ENCODE data around the gene ARPP19. TPM values are rescaled to one million over a fixed set of nuclear protein-coding genes. Genes with fewer than 3 reads are reported as not detected.

Gene ARPP19
- total and polyA plus RNA-seq, 2 experiments from 2014 or later = 68.9 to 89.1 TPM

GRCh38 chr15:52559575-52559974 is 9.3 kb downstream of the ARPP19 start:
- H3K36me3 ChIP-seq (ENCODE audit: low read depth) = peaks cover 20% of the 10 kb centered on the region
- in situ Hi-C loops (cut with MboI) = no loop called here

DNA sequence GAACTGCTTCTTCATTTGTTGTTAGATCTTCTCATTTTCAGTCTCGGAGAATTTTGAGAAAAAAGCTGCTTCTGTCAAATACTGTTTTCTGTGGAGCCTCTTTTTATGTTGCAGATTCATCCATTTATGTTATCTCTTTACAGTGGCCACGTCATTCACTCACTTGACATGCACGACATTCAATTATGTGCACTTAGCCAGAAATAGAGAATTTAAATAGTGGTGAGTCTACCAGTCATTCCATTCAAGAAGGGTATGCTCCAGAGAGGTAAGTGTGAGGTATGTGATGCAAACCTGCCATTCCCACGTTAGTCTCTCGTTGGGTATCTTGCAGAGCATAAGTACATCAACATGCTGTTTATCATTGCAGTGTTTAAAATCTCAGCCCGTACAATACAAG is 9.8 kb downstream of the ARPP19 start:
- Histone ChIP-seq H3F3A (ENCODE audit: insufficient read depth) (0 out of 2 replicates have a peak, but pooled peaks cover 12% of the 10 kb centered on the region), H3K4me1 (ENCODE audit: insufficient read depth) (peaks cover 30% of the 10 kb centered on the region), H4K20me1 (ENCODE audit: insufficient read depth) (peaks cover 14% of the 10 kb centered on the region; the same call in 1 of the 2 replicates), H3K9ac (no peak overlapping the region), H3K4me3 (no peak overlapping the region), H2AFZ (no peak overlapping the region), H3K9me3 (ENCODE audit: low read depth) (no peaks in the 10 kb centered on the region), H3K4me2 (ENCODE audit: unreplicated experiment) (no peak overlapping the region), H3K36me3 (ENCODE audit: low read depth) (peaks cover 25% of the 10 kb centered on the region), H3K79me2 (ENCODE audit: insufficient read depth) (peaks cover 100% of the 10 kb centered on the region), H3K27me3 (replicated peaks; ENCODE audit: insufficient read depth) (no peaks in the 10 kb centered on the region), H3K27ac (peak overlapping the region; percentile 5; the same call in 1 of the 2 replicates), H3K9me2 (ENCODE audit: insufficient read depth) (no peaks in the 10 kb centered on the region)
- in situ Hi-C loops (cut with MboI) = no loop called here
- WGBS, 2 experiments (ENCODE audit: low coverage in 1 of 2, low lambda C conversion rate in 2 of 2, missing lambda C conversion rate in 2 of 2) = 98 to 100% methylated on average over 6 of the region's 6 CpGs
- no peak for DNase-seq
- TF ChIP-seq EZH2 (IDR thresholded peaks at IDR 0.05; ENCODE audit: insufficient read depth, poor library complexity, severe bottlenecking) = no peak
- no peak for TF ChIP-seq EZH2phosphoT487 (IDR thresholded peaks at IDR 0.05; ENCODE audit: insufficient read depth, low read depth)

More at GRCh38 chr15:52559575-52559974, 9.3 kb downstream of the ARPP19 start:
- TF ChIP-seq EZH2phosphoT487 (IDR thresholded peaks at IDR 0.05; ENCODE audit: insufficient read depth, low read depth) = no peak
- no peak for TF ChIP-seq EZH2 (IDR thresholded peaks at IDR 0.05; ENCODE audit: insufficient read depth, poor library complexity, severe bottlenecking)
- Histone ChIP-seq H3K9me3 (ENCODE audit: low read depth) (no peaks in the 10 kb centered on the region), H3K79me2 (ENCODE audit: insufficient read depth) (peaks cover 100% of the 10 kb centered on the region), H3K4me1 (ENCODE audit: insufficient read depth) (peaks cover 30% of the 10 kb centered on the region), H3F3A (ENCODE audit: insufficient read depth) (0 out of 2 replicates have a peak, but pooled peaks cover 12% of the 10 kb centered on the region), H3K27me3 (replicated peaks; ENCODE audit: insufficient read depth) (no peaks in the 10 kb centered on the region), H3K9me2 (ENCODE audit: insufficient read depth) (no peaks in the 10 kb centered on the region), H3K27ac (peak overlapping the region; percentile 5; the same call in 1 of the 2 replicates), H3K4me2 (ENCODE audit: unreplicated experiment) (no peak overlapping the region), H2AFZ (no peak overlapping the region), H3K4me3 (no peak overlapping the region), H4K20me1 (ENCODE audit: insufficient read depth) (peaks cover 14% of the 10 kb centered on the region; the same call in 1 of the 2 replicates), H3K9ac (no peak overlapping the region)
- peak; percentile 63 for DNase-seq
- 66% methylated on average over 2 of the region's 2 CpGs for WGBS, 2 experiments (ENCODE audit: low coverage in 1 of 2, low lambda C conversion rate in 2 of 2, missing lambda C conversion rate in 2 of 2)

DNA sequence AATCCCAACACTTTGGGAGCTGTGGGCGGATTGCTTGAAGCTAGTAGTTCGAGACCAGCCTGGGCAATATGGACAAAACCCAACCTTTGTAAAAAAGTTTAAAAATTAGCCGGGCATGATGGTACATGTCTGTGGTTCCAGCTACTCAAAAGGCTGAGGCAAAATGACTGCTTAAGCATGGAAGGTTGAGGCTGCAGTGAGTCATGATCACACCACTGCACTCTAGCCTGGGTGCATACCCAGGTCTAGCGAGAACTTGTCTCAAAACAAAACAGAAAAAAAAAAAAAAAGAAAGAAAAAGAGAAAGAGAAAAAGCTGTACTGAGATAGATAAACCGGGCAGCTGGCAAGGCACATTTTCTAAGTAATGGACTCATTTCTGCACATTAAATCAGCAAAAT is 10.6 kb downstream of the ARPP19 start:
- in situ Hi-C loops (cut with MboI) = no loop called here
- H3K27ac ChIP-seq = peak overlapping the region; percentile 48
- no peak overlapping the region for H3K4me3 ChIP-seq
- peaks cover 14% of the 10 kb centered on the region; the same call in 1 of the 2 replicates for H4K20me1 ChIP-seq (ENCODE audit: insufficient read depth)
- peak overlapping the region; percentile 21 for H3K4me2 ChIP-seq (ENCODE audit: unreplicated experiment)
- 0 out of 2 replicates have a peak overlapping the region, but pooled peaks have one; percentile 10 for H2AFZ ChIP-seq
- 0 out of 2 replicates have a peak, but pooled peaks cover 12% of the 10 kb centered on the region for H3F3A ChIP-seq (ENCODE audit: insufficient read depth)
- DNase-seq = peak; percentile 59
- peaks cover 27% of the 10 kb centered on the region for H3K36me3 ChIP-seq (ENCODE audit: low read depth)
- no peaks in the 10 kb centered on the region for H3K9me2 ChIP-seq (ENCODE audit: insufficient read depth)
- no peak overlapping the region for H3K9ac ChIP-seq
- no peaks in the 10 kb centered on the region for H3K9me3 ChIP-seq (ENCODE audit: low read depth)
- WGBS, 2 experiments (ENCODE audit: low coverage in 1 of 2, low lambda C conversion rate in 2 of 2, missing lambda C conversion rate in 2 of 2) = 74 to 75% methylated on average over 5 of the region's 5 CpGs
- peaks cover 30% of the 10 kb centered on the region for H3K4me1 ChIP-seq (ENCODE audit: insufficient read depth)
- H3K27me3 ChIP-seq (replicated peaks; ENCODE audit: insufficient read depth) = no peaks in the 10 kb centered on the region
- H3K79me2 ChIP-seq (ENCODE audit: insufficient read depth) = peaks cover 100% of the 10 kb centered on the region
- TF ChIP-seq EZH2phosphoT487 (IDR thresholded peaks at IDR 0.05; ENCODE audit: insufficient read depth, low read depth) (no peak), EZH2 (IDR thresholded peaks at IDR 0.05; ENCODE audit: insufficient read depth, poor library complexity, severe bottlenecking) (no peak)

DNA sequence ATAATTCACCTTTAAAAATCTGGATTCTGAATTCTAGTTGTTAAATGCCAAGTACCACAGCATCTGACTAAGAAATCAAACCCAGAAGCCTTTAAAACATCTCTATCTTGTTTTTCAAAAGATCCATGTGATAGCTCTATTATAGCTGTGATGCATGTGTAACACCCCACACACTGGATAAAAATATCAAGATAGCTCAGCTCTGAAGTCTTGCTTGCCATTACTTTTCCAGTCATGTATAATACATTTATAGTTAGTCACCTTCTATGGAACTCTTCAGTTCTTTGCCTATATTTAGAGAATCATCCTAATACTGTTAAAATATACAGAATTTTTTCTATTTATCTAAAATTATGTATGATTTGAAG is 11.6 kb downstream of the ARPP19 start:
- Histone ChIP-seq H3K36me3 (ENCODE audit: low read depth) (peaks cover 27% of the 10 kb centered on the region), H3K79me2 (ENCODE audit: insufficient read depth) (peaks cover 99% of the 10 kb centered on the region), H3K27me3 (replicated peaks; ENCODE audit: insufficient read depth) (no peaks in the 10 kb centered on the region), H3K9ac (no peak overlapping the region), H3K9me3 (ENCODE audit: low read depth) (no peaks in the 10 kb centered on the region), H3K4me2 (ENCODE audit: unreplicated experiment) (no peak overlapping the region), H3F3A (ENCODE audit: insufficient read depth) (0 out of 2 replicates have a peak, but pooled peaks cover 12% of the 10 kb centered on the region), H3K4me3 (no peak overlapping the region), H3K27ac (no peak overlapping the region), H3K4me1 (ENCODE audit: insufficient read depth) (peaks cover 30% of the 10 kb centered on the region), H3K9me2 (ENCODE audit: insufficient read depth) (no peaks in the 10 kb centered on the region), H4K20me1 (ENCODE audit: insufficient read depth) (peaks cover 14% of the 10 kb centered on the region; the same call in 1 of the 2 replicates), H2AFZ (no peak overlapping the region)
- peak; percentile 47 for DNase-seq
- in situ Hi-C loops (cut with MboI) = no loop called here
- no peak for TF ChIP-seq EZH2phosphoT487 (IDR thresholded peaks at IDR 0.05; ENCODE audit: insufficient read depth, low read depth)
- no peak for TF ChIP-seq EZH2 (IDR thresholded peaks at IDR 0.05; ENCODE audit: insufficient read depth, poor library complexity, severe bottlenecking)

Measured in GM23248 (cell line).